Measurements from ENCODE around the gene PPP4C. TPM values are rescaled to one million over a fixed set of nuclear protein-coding genes. Genes with fewer than 3 reads are reported as not detected.
"Not testable (repeated sequence)": the region's sequence is repeated elsewhere in the genome, so short reads cannot be mapped to it uniquely, and the experiment has no call there.

The PPP4C gene
- total and polyA plus RNA-seq, 2 experiments from 2014 or later: 123 to 236 TPM

DNA sequence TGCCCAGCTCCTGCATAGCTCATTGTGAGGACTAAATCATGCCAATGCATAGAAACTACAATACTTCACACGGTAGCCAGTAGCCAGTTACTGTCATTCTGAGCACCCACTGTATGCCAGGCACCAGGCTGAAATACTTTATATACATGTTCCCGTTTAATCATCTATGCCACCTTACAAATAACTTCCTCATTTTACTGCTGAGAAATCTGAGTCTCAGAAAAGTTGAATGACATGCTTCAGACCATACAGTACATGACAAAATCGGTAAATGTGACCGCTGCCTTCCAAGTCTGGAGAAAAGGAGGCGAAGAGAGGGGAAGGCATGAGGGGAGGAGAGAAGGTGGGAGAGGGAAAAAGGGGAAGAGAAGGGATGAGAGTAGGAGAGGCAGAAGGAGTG lies 35.6 kb upstream of the PPP4C start:
- Histone ChIP-seq H2AFZ (no peak overlapping the region), H3K4me1 (ENCODE audit: insufficient read depth) (no peaks in the 10 kb centered on the region), H3K4me2 (no peak overlapping the region), H3K9me2 (replicated peaks; ENCODE audit: insufficient read depth) (no peaks in the 10 kb centered on the region), H4K20me1 (ENCODE audit: insufficient read depth, poor library complexity, severe bottlenecking) (no peaks in the 10 kb centered on the region), H3K27ac (no peak overlapping the region), H3K4me3 (no peak overlapping the region), H3K9me3 (ENCODE audit: low read depth) (no peaks in the 10 kb centered on the region), H3K36me3 (replicated peaks; ENCODE audit: insufficient read depth, low read depth) (no peaks in the 10 kb centered on the region), H3K79me2 (no peaks in the 10 kb centered on the region), H3K27me3 (peaks cover 4% of the 10 kb centered on the region)
- 84% methylated on average over 5 of the region's 5 CpGs for WGBS (ENCODE audit: low lambda C conversion rate, missing lambda C conversion rate)
- no peak for DNase-seq (ENCODE audit: low spot score)
- TF ChIP-seq, protein P1, sequence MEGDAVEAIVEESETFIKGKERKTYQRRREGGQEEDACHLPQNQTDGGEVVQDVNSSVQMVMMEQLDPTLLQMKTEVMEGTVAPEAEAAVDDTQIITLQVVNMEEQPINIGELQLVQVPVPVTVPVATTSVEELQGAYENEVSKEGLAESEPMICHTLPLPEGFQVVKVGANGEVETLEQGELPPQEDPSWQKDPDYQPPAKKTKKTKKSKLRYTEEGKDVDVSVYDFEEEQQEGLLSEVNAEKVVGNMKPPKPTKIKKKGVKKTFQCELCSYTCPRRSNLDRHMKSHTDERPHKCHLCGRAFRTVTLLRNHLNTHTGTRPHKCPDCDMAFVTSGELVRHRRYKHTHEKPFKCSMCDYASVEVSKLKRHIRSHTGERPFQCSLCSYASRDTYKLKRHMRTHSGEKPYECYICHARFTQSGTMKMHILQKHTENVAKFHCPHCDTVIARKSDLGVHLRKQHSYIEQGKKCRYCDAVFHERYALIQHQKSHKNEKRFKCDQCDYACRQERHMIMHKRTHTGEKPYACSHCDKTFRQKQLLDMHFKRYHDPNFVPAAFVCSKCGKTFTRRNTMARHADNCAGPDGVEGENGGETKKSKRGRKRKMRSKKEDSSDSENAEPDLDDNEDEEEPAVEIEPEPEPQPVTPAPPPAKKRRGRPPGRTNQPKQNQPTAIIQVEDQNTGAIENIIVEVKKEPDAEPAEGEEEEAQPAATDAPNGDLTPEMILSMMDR (IDR thresholded peaks at IDR 0.05; ENCODE audit: poor library complexity): no peak

DNA sequence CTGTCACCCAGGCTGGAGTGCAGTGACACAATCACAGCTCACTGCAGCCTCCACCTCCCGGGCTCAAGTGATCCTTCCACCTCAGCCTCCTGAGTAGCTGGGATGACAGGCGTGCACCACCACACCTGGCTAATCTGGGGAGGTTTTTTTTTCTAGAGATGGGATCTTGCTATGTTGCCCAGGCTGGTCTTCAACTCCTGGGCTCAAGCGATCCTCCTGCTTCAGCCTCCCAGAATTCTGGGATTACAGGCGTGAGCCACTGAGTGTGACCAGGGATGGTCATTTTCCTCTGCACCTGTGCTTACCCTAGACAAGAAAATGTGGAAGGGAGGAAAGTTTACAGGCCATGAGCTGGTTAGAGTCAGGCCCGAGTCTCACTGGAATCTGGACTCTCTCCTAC lies 35.1 kb upstream of the PPP4C start:
- not testable (repeated sequence) for H3K9me3 ChIP-seq (ENCODE audit: low read depth); H2AFZ ChIP-seq; H3K9me2 ChIP-seq (replicated peaks; ENCODE audit: insufficient read depth); H4K20me1 ChIP-seq (ENCODE audit: insufficient read depth, poor library complexity, severe bottlenecking); H3K36me3 ChIP-seq (replicated peaks; ENCODE audit: insufficient read depth, low read depth); H3K4me2 ChIP-seq; H3K4me3 ChIP-seq; H3K27ac ChIP-seq; H3K4me1 ChIP-seq (ENCODE audit: insufficient read depth); H3K79me2 ChIP-seq; DNase-seq (ENCODE audit: low spot score); H3K27me3 ChIP-seq
- WGBS (ENCODE audit: low lambda C conversion rate, missing lambda C conversion rate): 87% methylated on average over 5 of the region's 5 CpGs

DNA sequence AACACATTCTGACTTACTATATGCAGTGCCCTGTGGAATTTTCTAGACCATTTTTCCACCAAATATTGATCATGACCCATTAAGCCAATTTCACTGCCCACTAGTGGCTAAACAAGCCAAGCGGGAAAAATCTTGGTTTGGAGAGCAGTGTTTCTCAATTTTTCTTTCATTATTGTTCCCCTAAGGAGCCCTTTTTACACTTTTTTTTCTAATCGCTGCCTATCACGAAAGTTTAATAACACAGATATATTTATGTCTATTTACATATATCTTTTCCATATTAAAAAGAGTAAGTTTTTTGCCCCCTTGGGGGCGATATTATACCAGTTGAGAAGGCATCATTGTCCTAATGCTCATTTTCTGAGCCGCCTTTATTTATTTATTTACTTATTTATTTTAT lies 34.0 kb upstream of the PPP4C start:
- Histone ChIP-seq H3K9me2 (replicated peaks; ENCODE audit: insufficient read depth) (no peaks in the 10 kb centered on the region), H3K4me2 (no peak overlapping the region), H3K27me3 (no peaks in the 10 kb centered on the region), H3K9me3 (ENCODE audit: low read depth) (no peaks in the 10 kb centered on the region), H3K79me2 (no peaks in the 10 kb centered on the region), H3K4me3 (no peak overlapping the region), H3K36me3 (replicated peaks; ENCODE audit: insufficient read depth, low read depth) (no peaks in the 10 kb centered on the region), H3K27ac (no peak overlapping the region), H2AFZ (no peak overlapping the region), H3K4me1 (ENCODE audit: insufficient read depth) (no peaks in the 10 kb centered on the region), H4K20me1 (ENCODE audit: insufficient read depth, poor library complexity, severe bottlenecking) (no peaks in the 10 kb centered on the region)
- DNase-seq (ENCODE audit: low spot score): no peak
- TF ChIP-seq, protein P1 (IDR thresholded peaks at IDR 0.05; ENCODE audit: poor library complexity): peak; percentile 54
- no peak for TF ChIP-seq EZH2phosphoT487 (IDR thresholded peaks at IDR 0.05; ENCODE audit: low read depth, severe bottlenecking, unreplicated experiment)
- WGBS (ENCODE audit: low lambda C conversion rate, missing lambda C conversion rate): 51% methylated on average over 5 of the region's 5 CpGs

DNA sequence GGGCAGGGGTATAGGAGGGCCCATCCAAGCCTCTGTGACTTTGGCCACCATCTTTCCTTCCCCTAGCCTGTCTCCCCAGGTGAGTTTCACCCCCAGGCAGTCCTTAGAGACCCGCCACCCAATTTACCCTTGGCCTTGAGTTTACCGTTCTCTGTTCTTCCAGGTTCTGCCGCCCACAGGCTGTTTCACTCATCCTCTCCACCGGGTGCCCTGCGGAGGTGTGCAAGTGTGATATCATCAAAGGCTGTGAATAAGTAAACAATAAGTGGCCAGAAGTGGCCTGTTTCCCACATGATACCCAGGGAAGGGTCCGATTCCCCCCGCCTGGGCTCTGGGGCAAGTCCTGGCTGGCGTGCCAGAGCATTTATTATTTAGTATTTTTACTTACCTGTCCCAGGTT lies 29.6 kb upstream of the PPP4C start:
- Histone ChIP-seq H3K4me3 (no peak overlapping the region), H2AFZ (no peak overlapping the region), H3K4me2 (no peak overlapping the region), H3K9me3 (ENCODE audit: low read depth) (no peaks in the 10 kb centered on the region), H3K27ac (no peak overlapping the region), H3K9me2 (replicated peaks; ENCODE audit: insufficient read depth) (no peaks in the 10 kb centered on the region), H3K27me3 (no peaks in the 10 kb centered on the region), H3K79me2 (no peaks in the 10 kb centered on the region), H3K36me3 (replicated peaks; ENCODE audit: insufficient read depth, low read depth) (no peaks in the 10 kb centered on the region), H3K4me1 (ENCODE audit: insufficient read depth) (no peaks in the 10 kb centered on the region), H4K20me1 (ENCODE audit: insufficient read depth, poor library complexity, severe bottlenecking) (no peaks in the 10 kb centered on the region)
- DNase-seq (ENCODE audit: low spot score): no peak
- TF ChIP-seq, protein P1 (IDR thresholded peaks at IDR 0.05; ENCODE audit: poor library complexity): no peak
- TF ChIP-seq EZH2 (IDR thresholded peaks at IDR 0.05; ENCODE audit: borderline replicate concordance) (no peak), EZH2phosphoT487 (IDR thresholded peaks at IDR 0.05; ENCODE audit: low read depth, severe bottlenecking, unreplicated experiment) (no peak)
- 63% methylated on average over 8 of the region's 8 CpGs for WGBS (ENCODE audit: low lambda C conversion rate, missing lambda C conversion rate)
